ENCODE measurements around the gene SETDB1. TPM values are rescaled to one million over a fixed set of nuclear protein-coding genes. Genes with fewer than 3 reads are reported as not detected.

SETDB1 gene
- total RNA-seq, 1 experiment from 2014 or later, result 33.5 TPM

- peak; percentile 55 for DNase-seq (ENCODE audit: low spot score)
- in situ Hi-C loops (cut with HindIII; ENCODE audit: low sequenced_read_pairs), result no loop called here
These were observed 46.3 kb downstream of the SETDB1 start for GRCh38 chr1:150972417-150972940.

GRCh38 chr1:150973258-150973835, 47.2 kb downstream of the SETDB1 start:
- in situ Hi-C loops (cut with HindIII; ENCODE audit: low sequenced_read_pairs), result no loop called here
- no peak for DNase-seq (ENCODE audit: low spot score)

DNA sequence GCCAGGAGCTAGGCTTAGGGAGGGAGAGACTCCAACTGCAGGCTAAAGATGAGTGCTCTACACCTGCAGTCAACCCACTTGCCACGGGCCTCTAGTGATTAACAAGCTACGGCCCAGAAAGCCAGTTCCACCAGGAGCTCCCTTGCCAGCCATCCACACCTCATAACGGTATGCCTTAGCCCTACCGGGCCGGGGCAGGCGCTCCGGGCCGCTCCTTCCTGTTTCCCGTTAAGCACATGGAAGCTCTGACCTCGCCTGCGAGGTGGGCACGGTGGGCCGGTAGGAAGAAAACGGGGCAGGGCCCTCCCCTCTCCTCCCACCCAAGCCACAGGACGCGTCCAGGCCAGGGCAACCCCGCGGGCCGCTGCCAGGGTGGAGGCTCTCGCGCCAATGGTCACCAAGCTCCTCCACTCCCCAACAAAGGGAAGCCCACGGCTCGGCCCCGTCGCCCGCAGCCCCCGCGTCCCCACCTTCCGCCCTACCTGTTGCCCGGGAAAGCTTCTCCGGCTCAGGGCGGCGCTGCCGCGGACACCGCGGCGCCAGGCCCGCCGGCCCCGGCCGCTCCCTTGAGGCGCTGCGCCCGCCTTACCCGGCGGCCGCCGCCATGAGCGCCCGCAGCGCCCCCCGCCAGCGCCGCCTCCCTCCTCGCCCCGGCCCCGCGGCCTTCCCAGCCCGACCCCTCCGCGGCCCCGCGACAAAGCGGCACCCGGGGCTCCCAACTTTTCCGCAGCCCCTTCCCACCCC, 47.8 kb downstream of the SETDB1 start:
- DNase-seq (ENCODE audit: low spot score), result peak; percentile 55
- in situ Hi-C loops (cut with HindIII; ENCODE audit: low sequenced_read_pairs), result no loop called here

GRCh38 chr1:150974580-150975478, 48.7 kb downstream of the SETDB1 start, which contains the start of gene CERS2:
Gene CERS2, minus strand, starts transcription at chr1:150974835. Its CDS starts 5,745 bp downstream, at chr1:150969090.
- in situ Hi-C loops (cut with HindIII; ENCODE audit: low sequenced_read_pairs), result no loop called here
- DNase-seq (ENCODE audit: low spot score), result peak; percentile 57

GRCh38 chr1:150976401-150976821, 50.2 kb downstream of the SETDB1 start:
- no peak for DNase-seq (ENCODE audit: low spot score)
- in situ Hi-C loops (cut with HindIII; ENCODE audit: low sequenced_read_pairs), result no loop called here

DNA sequence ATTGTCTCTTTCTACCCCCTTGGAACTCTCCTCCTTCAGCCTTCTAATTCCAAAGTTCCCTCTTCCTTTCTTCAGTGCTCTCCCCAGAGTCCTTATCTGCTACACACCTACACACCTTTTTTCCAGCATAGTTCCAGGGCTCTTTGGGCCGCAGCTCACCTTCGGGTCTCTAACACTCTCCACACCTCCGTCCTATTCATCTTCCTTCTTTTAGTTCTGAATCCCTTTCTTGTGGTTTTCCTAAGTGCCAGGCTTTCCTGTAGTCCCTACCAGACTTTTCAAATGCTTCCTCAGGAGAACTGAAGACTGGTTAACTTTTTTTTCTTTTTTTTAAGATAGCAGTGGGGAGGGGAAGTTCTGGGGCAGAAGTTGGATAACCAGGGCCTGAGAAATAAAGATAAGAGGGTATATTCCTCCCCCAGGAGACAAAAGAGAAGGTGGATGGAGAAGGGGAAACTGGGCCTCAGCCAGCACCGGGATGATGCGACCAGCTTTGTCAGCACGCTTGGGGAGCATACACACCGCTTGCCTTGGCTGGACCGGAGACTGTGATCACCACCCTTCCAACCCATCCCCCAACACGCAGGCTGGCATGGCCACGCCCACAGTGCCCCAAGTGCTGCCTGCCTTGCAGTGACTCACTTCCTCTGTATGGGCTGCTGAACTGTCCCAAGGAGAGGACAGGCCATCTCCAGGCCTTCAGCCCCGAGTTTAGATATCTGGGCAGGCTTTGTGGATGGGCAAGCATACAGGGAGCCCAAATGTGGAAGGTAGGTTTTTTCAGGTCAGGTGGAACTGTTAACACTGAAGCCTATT, 50.9 kb downstream of the SETDB1 start:
- DNase-seq (ENCODE audit: low spot score), result no peak
- in situ Hi-C loops (cut with HindIII; ENCODE audit: low sequenced_read_pairs), result no loop called here

DNA sequence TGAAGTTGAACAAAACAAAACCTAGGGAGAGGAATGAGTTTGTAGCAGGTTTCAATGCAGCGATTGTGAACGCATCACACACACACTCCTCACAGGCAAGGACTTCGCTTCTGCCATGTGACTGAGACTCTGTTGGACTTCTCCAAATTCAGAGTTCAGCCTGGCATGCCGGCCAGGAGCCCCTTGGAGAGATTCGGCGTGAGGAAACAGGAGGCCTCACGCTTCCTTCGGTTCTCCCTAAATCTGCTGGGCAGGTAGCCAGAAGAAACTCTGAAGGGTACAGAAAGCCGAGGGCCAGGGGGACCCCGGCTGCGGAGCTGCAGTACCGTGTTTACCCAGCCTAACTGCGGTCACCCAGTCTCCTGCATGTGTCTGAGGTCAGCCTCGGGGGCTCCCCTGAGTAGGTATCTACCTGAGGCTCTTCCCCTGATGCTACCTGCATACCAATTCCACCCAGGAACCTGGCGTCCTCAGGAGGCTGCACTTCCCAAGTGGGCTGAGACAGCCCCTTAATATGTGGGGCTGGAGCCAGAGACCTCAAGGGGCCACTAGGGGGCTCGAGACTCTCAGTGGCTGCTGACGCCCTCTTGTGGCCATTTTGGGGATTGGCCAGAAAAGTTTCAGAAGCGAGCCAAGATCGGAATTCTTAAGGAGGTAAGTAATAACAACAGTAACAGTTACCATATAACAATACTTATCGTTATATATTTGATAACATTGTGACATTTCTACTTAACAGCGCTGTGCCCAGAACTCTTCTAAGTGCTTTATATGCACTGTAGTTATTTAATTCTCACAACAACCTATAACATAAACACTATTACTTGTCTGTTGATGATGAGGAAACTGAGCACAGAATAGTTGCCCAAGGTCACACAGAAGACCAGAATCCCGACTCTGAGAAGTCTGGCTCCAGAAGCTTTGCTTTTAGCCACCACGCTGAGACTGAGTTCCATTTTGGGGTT, 53.2 kb downstream of the SETDB1 start:
- DNase-seq (ENCODE audit: low spot score), result peak; percentile 92
- in situ Hi-C loops (cut with HindIII; ENCODE audit: low sequenced_read_pairs), result no loop called here

DNA sequence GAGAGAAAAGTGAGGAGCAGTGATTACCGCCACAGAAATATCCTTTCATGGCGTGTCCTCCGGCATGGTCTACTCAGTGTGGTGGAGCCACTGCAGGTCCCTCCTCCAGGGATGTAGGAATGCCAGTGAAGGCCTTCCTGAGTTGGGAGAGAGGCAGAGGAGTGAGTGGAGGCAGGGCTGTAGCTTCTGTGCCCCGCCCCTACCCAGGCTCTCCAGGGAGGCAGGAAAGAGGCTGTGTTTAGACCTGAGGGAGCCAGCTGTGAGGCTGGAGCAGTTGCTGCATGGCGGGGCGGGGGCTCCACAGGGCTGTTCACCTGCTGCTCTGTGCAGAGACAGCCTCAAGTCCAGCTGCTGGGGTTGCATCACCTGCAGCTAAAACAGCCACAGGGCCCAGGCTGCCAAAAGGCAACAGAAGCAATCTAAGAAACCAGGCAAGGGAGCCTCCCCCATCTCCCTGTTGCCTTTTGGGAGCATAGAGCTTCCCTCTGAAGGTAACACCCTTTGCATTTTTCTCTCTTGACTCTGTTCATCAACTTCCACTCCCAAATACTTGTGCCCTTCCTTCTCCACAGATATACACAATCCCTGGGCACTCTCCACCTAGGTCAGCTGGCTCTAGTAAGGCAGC, 55.1 kb downstream of the SETDB1 start:
- in situ Hi-C loops (cut with HindIII; ENCODE audit: low sequenced_read_pairs), result no loop called here
- no peak for DNase-seq (ENCODE audit: low spot score)

DNA sequence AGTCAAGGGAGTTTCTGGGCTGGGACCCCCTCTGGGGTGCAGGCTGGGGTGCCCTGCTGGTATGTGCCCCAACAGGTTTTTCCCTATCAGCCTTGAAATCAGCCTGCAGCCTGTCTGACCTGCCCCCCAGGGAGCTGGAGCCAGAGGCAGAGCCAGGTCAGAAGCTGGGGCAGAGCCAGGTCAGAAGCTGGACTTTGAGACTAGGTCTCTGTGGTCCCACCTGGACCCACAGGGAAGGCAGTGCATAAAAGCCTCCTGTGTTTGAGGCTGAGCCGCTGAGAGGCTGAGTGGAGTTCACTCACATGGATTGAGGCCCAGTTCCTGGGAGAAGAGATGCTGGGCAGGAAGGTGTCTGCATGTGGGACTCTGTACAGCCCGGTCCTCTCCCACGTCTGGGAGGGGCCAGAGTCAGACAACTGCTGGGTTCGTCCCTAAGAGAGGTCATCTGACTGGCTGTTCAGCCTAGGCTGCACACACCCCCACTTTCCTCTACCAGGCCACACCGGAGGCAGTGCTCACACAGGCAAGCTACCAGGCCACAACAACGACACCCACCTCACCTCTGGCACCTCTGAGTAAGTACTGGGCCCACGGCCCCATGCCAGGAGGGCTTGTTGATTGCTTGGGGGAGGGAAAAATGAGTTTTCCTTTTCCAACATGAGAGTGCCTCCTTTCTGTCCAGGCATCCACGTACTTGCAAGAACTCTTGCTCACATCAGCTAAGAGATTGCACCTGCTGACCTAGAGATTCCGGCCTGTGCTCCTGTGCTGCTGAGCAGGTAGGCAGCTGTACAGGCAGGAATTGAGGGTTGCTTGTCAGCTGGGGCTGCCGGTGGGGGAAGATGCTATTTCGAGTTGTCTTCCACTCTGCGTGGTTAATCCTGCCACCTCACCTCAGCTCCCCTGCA, 55.9 kb downstream of the SETDB1 start, which contains the start of gene ANXA9:
Gene ANXA9, plus strand, starts transcription at position 488 of the 908 bp plus-strand sequence. CDS start 814 bp downstream, outside the sequence.
- in situ Hi-C loops (cut with HindIII; ENCODE audit: low sequenced_read_pairs), result no loop called here
- DNase-seq (ENCODE audit: low spot score), result no peak

- DNase-seq (ENCODE audit: low spot score), result no peak
- in situ Hi-C loops (cut with HindIII; ENCODE audit: low sequenced_read_pairs), result no loop called here
These were observed 59.1 kb downstream of the SETDB1 start for GRCh38 chr1:150985179-150985825.

DNA sequence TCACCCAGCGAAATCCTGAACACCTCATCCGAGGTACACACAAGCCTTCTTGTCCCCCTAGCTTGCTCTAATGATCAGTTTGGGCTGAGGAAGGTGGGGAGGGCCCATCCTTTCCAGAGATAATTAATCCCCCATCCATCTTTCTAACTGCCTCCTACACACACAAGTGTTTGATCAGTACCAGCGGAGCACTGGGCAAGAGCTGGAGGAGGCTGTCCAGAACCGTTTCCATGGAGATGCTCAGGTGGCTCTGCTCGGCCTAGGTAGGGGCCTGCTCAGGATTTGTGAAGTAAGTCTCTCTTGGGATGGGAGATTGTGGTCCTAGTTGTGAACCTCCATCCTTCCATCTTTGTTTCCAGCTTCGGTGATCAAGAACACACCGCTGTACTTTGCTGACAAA, 61.8 kb downstream of the SETDB1 start:
- in situ Hi-C loops (cut with HindIII; ENCODE audit: low sequenced_read_pairs), result no loop called here
- DNase-seq (ENCODE audit: low spot score), result no peak

DNA sequence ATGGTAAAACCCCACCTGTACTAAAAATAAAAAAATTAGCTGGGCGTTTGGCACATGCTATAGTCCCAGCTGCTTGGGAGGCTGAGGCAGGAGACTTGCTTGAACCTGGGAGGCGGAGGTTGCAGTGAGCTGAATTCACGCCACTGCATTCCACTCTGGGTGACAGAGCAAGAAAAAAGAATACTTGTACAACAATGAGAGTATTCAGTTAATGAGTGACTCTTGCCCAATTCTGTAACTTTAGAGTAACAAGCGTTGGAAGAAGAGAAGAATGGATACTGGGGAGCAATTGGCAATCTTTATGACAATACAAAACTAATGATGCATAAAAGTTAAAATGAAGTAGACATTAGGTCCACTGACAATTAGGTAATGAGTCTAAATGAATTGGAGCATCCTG, 66.5 kb downstream of the SETDB1 start:
- in situ Hi-C loops (cut with HindIII; ENCODE audit: low sequenced_read_pairs), result no loop called here
- DNase-seq (ENCODE audit: low spot score), result no peak

- DNase-seq (ENCODE audit: low spot score), result no peak
- in situ Hi-C loops (cut with HindIII; ENCODE audit: low sequenced_read_pairs), result no loop called here
These were observed 68.1 kb downstream of the SETDB1 start for GRCh38 chr1:150994248-150994647.

GRCh38 chr1:150995460-150995859, 69.3 kb downstream of the SETDB1 start:
- no peak for DNase-seq (ENCODE audit: low spot score)
- in situ Hi-C loops (cut with HindIII; ENCODE audit: low sequenced_read_pairs), result no loop called here

DNA sequence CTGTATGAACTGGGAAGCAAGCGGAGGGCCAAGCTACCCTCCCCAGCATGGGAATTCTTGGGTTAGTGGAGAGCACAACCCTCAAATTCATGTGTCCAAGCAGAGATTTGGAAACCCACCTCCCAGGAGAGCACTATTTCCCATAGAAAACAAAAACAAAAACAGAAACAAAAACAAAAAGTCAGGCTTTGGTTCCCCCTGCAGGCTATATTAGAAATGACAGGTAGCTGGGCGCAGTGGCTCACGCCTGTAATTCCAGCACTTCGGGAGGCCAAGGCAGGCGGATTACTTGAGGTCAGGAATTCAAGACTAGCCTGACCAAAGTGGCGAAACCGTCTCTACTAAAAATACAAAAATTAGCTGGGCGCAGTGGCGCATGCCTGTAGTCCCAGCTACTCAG, 69.7 kb downstream of the SETDB1 start:
- in situ Hi-C loops (cut with HindIII; ENCODE audit: low sequenced_read_pairs), result no loop called here
- DNase-seq (ENCODE audit: low spot score), result peak; percentile 63

Data from G401 (cell line).